Measurements from ENCODE around the gene NIFK.
"Not testable (repeated sequence)": the region's sequence is repeated elsewhere in the genome, so short reads cannot be mapped to it uniquely, and the experiment has no call there.

Gene NIFK

DNA sequence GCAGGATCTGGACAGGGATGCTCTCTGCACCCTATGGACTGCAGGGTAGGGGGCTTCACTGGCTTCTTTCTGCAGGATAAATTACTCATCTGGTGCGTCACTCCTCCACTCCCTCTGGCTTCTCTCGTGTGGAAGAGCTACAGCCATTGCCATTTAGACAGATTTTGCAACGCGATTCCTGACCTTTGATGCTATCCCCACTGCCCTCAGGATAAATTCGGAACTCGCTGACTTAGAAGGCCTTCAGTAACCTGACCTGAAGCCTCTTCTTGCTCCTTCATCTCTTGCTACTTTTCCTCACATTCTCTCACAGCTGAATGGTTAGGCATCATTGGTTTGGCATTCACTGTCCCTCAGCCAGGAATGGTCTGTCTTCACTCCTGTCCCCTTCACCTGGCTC is 5.3 kb downstream of the NIFK start:
- no peak for DNase-seq

- DNase-seq = no peak
These were observed 8.7 kb downstream of the NIFK start for GRCh38 chr2:121727950-121728349.

- no peak for DNase-seq
These were observed 9.3 kb downstream of the NIFK start for GRCh38 chr2:121727332-121727731.

GRCh38 chr2:121723316-121723715 is 13.4 kb downstream of the NIFK start:
- no peak for DNase-seq

- no peak for DNase-seq
These were observed 14.2 kb downstream of the NIFK start for GRCh38 chr2:121722479-121722878.

- no peak for DNase-seq
These were observed 14.7 kb downstream of the NIFK start for GRCh38 chr2:121721926-121722325.

DNA sequence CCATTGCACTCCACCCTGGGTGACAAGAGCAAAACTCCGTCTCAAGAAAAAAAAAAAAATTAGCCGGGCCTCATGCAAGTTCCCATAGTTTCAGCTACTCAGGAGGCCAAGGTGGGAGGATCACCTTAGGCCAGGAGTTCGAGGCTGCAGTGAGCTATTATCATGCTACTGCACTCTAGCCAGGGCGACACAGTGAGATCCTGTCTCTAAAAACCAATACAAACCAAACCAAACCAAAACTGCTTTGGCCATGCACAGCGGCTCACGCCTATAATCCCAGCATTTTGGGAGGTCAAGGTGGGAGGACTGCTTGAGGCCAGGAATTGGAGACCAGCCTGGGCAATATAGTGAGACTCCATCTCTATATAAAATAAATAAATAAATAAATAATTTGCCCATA is 19.1 kb downstream of the NIFK start:
- DNase-seq = no peak

GRCh38 chr2:121716126-121716525 is 20.5 kb downstream of the NIFK start:
- DNase-seq = no peak

DNA sequence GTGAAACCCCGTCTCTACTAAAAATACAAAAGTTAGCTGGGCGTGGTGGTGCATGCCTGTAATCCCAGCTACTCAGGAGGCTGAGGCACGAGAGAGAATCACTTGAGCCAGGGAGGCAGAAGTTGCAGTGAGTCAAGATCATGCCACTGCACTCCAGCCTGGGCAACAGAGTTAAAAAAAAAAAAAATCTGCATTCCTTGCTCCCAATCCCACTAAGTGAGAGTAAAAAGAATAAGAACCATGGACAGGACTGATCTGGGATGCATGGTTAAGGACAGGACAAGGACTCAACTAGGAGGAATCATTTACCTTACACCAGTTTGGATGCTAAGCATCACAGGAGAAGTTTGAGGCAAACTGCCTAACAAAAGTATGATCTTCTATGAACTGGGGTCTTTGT is 25.2 kb downstream of the NIFK start:
- DNase-seq = not testable (repeated sequence)

DNA sequence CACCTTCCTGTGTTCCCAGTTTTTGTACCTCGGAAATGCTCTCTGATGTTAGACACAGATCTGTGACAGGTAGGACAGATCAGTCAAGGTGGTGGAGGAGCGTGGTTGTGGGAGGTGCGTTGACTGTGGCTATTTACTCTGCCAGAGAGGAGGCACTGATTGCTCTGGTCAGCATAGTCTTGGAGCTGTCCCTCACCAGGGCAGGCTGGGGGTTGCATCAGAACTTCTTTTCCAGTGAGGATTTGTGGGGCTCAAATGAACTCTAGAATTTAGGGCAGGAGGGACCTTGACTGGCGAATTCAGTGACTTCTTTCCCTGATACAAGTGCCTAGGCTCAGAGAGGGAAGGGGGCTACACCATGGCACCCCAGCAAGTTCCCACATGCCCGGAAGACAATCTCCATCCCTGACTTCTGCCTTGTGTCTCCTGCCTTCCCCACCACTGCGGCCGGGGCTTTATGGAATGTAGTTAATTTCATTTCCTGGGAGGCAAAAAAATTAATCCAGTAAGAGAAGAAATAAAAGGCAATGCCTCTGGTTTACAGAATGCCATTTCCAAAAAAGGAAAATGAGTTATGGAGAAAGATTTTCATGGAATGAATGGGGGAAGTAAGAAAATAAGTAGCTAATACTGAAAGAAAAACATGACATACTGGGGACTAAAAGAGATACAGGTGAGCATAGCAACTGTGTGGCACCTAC is 26.1 kb downstream of the NIFK start:
- no peak for DNase-seq

- no peak for DNase-seq
These were observed 26.8 kb downstream of the NIFK start for GRCh38 chr2:121709776-121710469.

DNA sequence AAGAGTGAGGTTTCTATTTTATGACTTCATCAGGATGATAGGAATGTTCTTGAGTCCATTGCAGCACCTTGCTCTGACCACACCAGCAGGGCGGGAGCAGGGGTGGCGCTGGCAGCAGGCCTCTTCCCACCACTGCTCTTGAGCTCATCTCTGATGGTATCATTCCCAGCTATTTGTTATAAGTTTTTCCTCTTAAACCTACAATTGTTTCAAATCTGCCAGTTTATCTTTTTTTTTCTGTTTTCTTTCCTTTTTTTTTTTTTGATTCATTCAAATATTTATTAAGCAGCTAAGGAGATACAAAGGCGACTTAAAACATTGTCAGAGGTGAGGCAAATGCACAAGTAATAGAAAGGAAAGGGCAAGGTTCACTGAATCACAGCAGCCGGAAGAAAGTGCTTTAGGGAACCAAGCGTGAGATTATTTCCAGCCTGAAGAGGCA is 28.7 kb downstream of the NIFK start:
- DNase-seq = no peak

GRCh38 chr2:121707344-121707919 is 29.2 kb downstream of the NIFK start:
- DNase-seq = peak; percentile 45

DNA sequence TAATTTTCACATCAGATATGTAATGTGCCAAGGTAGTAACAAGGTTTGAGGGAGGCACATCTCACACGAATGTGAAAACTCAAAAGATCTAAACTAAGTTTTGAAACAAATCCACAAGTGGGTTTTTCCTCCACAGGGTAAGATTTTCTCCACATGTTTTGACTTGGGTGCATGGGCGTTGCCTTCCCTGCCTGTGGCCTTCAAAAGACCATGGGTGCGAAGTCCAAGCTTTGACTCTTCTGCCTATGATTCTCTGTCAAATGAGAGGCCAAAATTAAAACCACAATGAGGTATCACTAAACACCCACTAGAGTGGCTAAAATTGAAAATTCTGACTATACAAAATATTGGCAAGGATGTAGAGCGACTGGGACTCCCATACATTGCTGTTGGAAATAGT is 30.7 kb downstream of the NIFK start:
- no peak for DNase-seq

- no peak for DNase-seq
These were observed 31.3 kb downstream of the NIFK start for GRCh38 chr2:121705390-121705789.

DNA sequence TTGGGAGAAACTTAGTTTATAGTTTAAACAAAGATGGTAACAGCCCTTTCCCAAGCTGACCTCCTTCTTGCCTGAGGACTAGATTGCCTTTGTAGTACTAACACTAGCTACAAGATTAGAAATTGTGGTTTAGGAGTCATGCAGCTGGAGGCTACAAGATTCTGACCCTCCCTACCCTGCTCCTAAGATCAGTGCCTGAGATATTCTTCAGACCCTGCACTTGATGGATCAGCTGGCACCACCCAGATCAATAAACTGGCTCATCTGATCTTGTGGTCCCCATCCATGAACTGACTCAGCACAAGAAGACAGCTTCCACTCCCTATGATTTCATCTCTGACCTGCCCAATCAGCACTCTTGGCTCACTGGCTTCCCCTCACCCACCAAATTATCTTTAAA is 34.9 kb downstream of the NIFK start:
- DNase-seq = not testable (repeated sequence)

DNA sequence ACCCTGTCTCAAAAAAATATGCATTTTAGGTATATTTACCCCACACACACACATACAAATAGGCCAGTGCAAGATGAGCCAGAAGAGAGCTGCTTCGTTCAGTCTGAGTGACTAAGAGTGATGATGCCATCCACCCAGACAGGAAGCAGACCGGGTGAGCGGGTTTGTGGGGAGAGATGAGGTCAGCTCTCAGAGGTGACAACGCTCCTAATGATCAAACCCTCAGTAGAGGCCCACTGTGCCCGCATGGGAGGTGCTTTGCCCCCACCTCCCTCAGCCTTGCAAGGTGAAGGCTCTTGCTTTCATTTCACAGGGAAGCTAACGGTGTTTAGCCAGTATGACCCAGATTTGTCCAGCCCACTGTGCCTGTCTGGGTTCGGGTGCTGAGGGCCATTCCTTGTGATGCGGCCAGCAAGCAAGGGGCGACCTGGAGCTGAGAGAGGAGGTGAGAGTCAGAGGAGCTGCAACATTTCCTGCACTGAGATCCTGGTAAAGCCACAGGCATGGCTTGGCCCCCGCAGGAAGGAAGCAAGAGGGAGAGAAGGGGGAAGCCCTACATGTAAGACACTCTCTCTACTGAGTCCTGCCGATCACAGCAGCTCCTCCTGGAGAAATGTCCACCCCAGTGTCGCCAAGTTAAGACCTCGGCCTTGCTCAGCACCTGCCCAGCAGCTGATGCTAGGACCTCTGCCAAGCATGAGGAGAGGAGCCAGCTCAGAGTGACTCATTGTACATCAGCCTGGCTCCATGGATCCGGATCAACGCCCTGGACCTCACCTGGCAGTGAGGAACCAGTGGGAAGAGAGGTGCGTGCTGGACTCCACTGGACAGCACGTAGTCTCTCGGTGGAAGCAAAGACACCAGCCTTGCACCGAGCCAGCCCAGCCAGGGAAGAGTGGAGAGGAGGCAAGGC is 37.0 kb downstream of the NIFK start:
- DNase-seq = no peak

DNA sequence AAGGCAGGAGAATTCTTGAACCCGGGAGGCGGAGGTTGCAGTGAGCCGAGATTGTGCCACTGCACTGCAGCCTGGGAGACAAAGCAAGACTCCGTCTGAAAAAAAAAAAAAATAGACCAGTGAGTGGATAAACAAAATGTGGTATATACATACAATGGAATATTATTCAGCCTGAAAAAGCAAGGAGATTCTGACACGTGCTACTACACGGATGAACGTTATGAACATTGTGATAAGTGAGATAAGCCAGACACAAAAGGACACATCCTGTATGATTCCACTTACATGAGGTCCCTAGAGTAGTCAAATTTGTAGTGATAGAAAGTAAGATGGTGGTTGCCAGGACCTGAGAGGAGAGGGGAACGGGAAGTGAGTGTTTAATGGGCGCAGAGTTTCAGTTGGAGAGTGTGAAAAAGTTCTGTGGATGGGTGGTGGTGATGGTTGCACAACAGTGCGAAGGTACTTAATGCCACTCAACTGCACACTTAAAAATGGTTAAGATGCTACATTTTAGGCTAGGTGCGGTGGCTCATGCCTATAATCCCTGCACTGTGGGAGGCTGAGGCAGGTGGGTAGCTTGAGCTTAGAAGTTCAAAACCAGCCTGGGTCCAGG is 38.3 kb downstream of the NIFK start:
- DNase-seq = no peak

DNA sequence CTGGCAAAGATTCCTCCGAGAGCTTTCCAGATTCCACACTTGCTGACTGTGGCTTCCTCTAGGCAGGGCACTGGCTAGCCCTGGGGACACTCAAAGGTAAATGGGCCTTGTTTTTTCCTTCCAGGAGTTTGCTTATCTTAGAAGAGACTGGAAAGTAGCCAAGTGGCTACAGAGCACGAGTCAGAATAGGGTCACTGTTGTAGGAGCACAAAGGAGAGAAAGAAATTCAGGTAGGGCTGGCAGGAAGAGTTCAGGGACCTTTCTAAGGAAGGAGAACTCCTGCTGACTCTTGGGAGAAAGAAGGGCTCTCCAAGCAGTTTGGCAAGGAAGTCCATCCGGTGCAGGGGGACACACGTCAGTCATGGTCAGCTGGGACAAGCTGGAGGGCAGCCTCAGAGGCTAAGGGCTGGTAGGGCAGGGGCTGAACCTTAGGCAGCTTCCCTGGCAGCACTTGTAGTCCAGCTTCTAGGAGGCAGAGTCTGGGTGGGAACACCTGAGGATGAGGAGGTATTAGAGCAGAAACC is 39.5 kb downstream of the NIFK start:
- DNase-seq = no peak

DNA sequence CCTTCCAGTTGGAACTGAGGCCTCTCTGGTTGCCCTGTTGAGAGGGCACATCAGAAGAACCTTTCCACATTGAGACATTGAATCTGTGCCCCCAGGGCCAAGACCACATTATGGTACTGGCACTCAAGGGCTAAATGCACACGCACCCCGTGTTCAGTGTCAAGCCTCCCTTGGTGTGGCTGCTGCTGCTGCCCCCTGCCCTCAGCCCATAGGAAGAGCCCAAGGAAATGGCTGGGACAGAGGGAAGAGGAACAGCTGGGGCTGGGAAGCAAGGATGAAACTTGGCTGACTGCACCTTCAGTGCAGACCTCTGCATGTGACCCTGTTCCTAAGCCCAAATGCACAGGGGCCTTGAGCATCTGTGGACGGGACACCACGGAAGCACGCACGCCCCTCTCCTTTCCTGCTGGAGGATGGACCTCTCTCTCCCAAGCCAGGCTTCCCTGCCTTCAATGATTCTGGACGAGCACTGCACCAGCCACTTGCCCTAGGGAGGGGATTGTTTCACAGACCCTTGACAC is 40.2 kb downstream of the NIFK start:
- no peak for DNase-seq

GRCh38 chr2:121695171-121695451 is 41.6 kb downstream of the NIFK start:
- DNase-seq = no peak

DNA sequence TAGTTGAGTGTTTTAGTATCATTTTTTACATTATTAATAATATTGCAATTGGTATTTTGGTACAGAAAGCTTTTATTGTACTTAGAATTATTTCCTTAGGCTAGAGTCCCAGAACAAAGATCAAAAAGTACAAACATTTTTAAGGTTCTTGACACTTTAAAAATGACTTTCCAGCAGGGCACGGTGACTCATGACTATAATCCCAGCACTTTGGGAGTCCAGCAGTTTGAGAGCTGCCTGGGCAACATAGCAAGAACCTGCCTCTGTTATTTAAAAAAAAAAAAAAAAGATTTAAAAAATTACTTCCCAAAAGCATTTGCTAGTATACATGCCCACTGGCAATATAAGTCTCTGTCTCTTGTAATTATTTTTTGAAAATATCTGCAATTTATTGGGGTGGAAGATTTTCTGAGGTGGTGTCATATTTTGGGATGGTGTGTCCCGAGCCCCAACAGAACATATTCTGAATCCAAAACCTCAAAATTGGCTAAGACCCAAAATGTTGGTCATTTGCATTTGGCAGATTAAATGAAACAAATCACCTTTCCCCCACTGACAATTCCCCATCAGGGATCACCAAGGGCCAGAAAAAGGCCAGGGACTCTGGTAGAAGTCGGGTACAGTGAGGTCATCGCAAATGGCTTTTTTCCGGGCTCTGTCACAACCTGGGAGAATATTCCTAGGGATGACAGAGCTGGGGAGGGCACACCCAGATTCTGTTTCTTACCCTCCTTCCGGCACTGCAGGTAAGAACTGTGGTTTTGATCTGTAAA is 42.1 kb downstream of the NIFK start:
- no peak for DNase-seq
